ENCODE data around the gene MED29. TPM values are rescaled to one million over a fixed set of nuclear protein-coding genes. Genes with fewer than 3 reads are reported as not detected.

The MED29 gene
- total RNA-seq, 1 experiment from 2014 or later = 24.3 TPM

- H3K27ac Mint-ChIP-seq (ENCODE audit: low read depth, unreplicated experiment) = peak overlapping the region; percentile 92
- intact Hi-C loops (cut with micrococcal nuclease) = no loop called here
- no peaks in the 10 kb centered on the region for H3K27me3 Mint-ChIP-seq (ENCODE audit: insufficient read depth, unreplicated experiment)
- BruUV-seq (replicated peaks) = no TSS peak
- POLR2A ChIA-PET = interaction anchor here (0.8 to 4.3 kb wide), 6 partner anchors 10 to 28 kb away, joined by 3 to 121 read pairs (median 27); partner anchors contain the start of genes MED29, PAF1 and RPS16
- TF ChIP-seq CTCF (IDR thresholded peaks at IDR 0.05; ENCODE audit: unreplicated experiment) = no peak
- peak; percentile 34 for DNase-seq (ENCODE audit: unreplicated experiment)
- H3K4me1 Mint-ChIP-seq (ENCODE audit: insufficient read depth, unreplicated experiment) = peaks cover 33% of the 10 kb centered on the region
- peak overlapping the region; percentile 94 for H3K4me3 Mint-ChIP-seq (ENCODE audit: unreplicated experiment)
- CTCF ChIA-PET = interaction anchor here (0.9 kb wide), 1 partner anchor 12 kb away, joined by 5 read pairs; no protein-coding TSS in a partner anchor
- H3K36me3 Mint-ChIP-seq (ENCODE audit: insufficient read depth, unreplicated experiment) = peaks cover 66% of the 10 kb centered on the region
- no peaks in the 10 kb centered on the region for H3K9me3 Mint-ChIP-seq (ENCODE audit: unreplicated experiment)
Measured at GRCh38 chr19:39410017-39410830, 19.0 kb downstream of the MED29 start.

- Mint-ChIP-seq H3K36me3 (ENCODE audit: insufficient read depth, unreplicated experiment) (peaks cover 66% of the 10 kb centered on the region), H3K4me1 (ENCODE audit: insufficient read depth, unreplicated experiment) (peaks cover 33% of the 10 kb centered on the region), H3K27me3 (ENCODE audit: insufficient read depth, unreplicated experiment) (no peaks in the 10 kb centered on the region), H3K4me3 (ENCODE audit: unreplicated experiment) (peak overlapping the region; percentile 94), H3K9me3 (ENCODE audit: unreplicated experiment) (no peaks in the 10 kb centered on the region), H3K27ac (ENCODE audit: low read depth, unreplicated experiment) (peak overlapping the region; percentile 92)
- no TSS peak for BruUV-seq (replicated peaks)
- intact Hi-C loops (cut with micrococcal nuclease) = loop anchor here (1.0 kb wide), 3 partner anchors 13 to 288 kb away; no protein-coding TSS in a partner anchor
- no peak for TF ChIP-seq CTCF (IDR thresholded peaks at IDR 0.05; ENCODE audit: unreplicated experiment)
- ChIA-PET CTCF (interaction anchor here (1.0 to 1.9 kb wide), 6 partner anchors 8 to 295 kb away, joined by 3 to 80 read pairs (median 8); no protein-coding TSS in a partner anchor), POLR2A (interaction anchor here (1.4 to 2.2 kb wide), 6 partner anchors 9 to 34 kb away, joined by 7 to 110 read pairs (median 34); partner anchors contain the start of genes MED29, PAF1, RPS16 and SUPT5H)
- no peak for DNase-seq (ENCODE audit: unreplicated experiment)
Measured at GRCh38 chr19:39410831-39411080, 19.6 kb downstream of the MED29 start.

- Mint-ChIP-seq H3K9me3 (ENCODE audit: unreplicated experiment) (no peaks in the 10 kb centered on the region), H3K4me1 (ENCODE audit: insufficient read depth, unreplicated experiment) (peaks cover 29% of the 10 kb centered on the region), H3K36me3 (ENCODE audit: insufficient read depth, unreplicated experiment) (peaks cover 62% of the 10 kb centered on the region), H3K4me3 (ENCODE audit: unreplicated experiment) (peak overlapping the region; percentile 94), H3K27ac (ENCODE audit: low read depth, unreplicated experiment) (peak overlapping the region; percentile 92), H3K27me3 (ENCODE audit: insufficient read depth, unreplicated experiment) (no peaks in the 10 kb centered on the region)
- peak; percentile 67 for DNase-seq (ENCODE audit: unreplicated experiment)
- POLR2A ChIA-PET = interaction anchor here (0.6 to 2.2 kb wide), 17 partner anchors 9 to 299 kb away, joined by 3 to 110 read pairs (median 5); partner anchors contain the start of genes EID2B, MED29, PAF1 and RPS16
- TF ChIP-seq CTCF (IDR thresholded peaks at IDR 0.05; ENCODE audit: unreplicated experiment) = no peak
- BruUV-seq (replicated peaks) = no TSS peak
- intact Hi-C loops (cut with micrococcal nuclease) = loop anchor here (1.0 kb wide), 3 partner anchors 14 to 289 kb away; no protein-coding TSS in a partner anchor
- CTCF ChIA-PET = interaction anchor here (0.6 to 1.9 kb wide), 16 partner anchors 8 to 1046 kb away, joined by 3 to 80 read pairs (median 5); partner anchors contain the start of genes MED29, PAF1 and RPS16
Measured at GRCh38 chr19:39411081-39411831, 20.1 kb downstream of the MED29 start.

- intact Hi-C loops (cut with micrococcal nuclease) = loop anchor here (1.0 to 2.0 kb wide), 7 partner anchors 9 to 299 kb away; no protein-coding TSS in a partner anchor
- Mint-ChIP-seq H3K27me3 (ENCODE audit: insufficient read depth, unreplicated experiment) (no peaks in the 10 kb centered on the region), H3K9me3 (ENCODE audit: unreplicated experiment) (no peaks in the 10 kb centered on the region), H3K4me1 (ENCODE audit: insufficient read depth, unreplicated experiment) (peaks cover 26% of the 10 kb centered on the region), H3K36me3 (ENCODE audit: insufficient read depth, unreplicated experiment) (peaks cover 57% of the 10 kb centered on the region), H3K4me3 (ENCODE audit: unreplicated experiment) (peak overlapping the region; percentile 94), H3K27ac (ENCODE audit: low read depth, unreplicated experiment) (peak overlapping the region; percentile 92)
- POLR2A ChIA-PET = interaction anchor here (0.6 to 2.2 kb wide), 18 partner anchors 9 to 300 kb away, joined by 3 to 110 read pairs (median 4); partner anchors contain the start of genes EID2B, MED29, PAF1 and RPS16
- BruUV-seq (replicated peaks) = no TSS peak
- peak; percentile 76 for TF ChIP-seq CTCF (IDR thresholded peaks at IDR 0.05; ENCODE audit: unreplicated experiment)
- DNase-seq (ENCODE audit: unreplicated experiment) = peak; percentile 97
- CTCF ChIA-PET = interaction anchor here (0.6 to 1.9 kb wide), 18 partner anchors 9 to 384 kb away, joined by 3 to 80 read pairs (median 5); partner anchors contain the start of genes IFNL1, MED29, PAF1 and RPS16
Measured at GRCh38 chr19:39411832-39412099, 20.6 kb downstream of the MED29 start.
